ENCODE data around the gene OR10G3. TPM values are rescaled to one million over a fixed set of nuclear protein-coding genes. Genes with fewer than 3 reads are reported as not detected.
A peak's percentile ranks its signal among the peaks of the same experiment; 100 is the strongest.

The OR10G3 gene
- total and polyA plus RNA-seq, 2 of the 13 experiments (the other 11 are each of a cell fraction or from before 2014, with no cell fraction given), result not detected

GRCh38 chr14:21525962-21526671 lies 53.8 kb downstream of the OR10G3 start, which contains the start of gene SALL2 (continued):
- TF ChIP-seq, protein P1, sequence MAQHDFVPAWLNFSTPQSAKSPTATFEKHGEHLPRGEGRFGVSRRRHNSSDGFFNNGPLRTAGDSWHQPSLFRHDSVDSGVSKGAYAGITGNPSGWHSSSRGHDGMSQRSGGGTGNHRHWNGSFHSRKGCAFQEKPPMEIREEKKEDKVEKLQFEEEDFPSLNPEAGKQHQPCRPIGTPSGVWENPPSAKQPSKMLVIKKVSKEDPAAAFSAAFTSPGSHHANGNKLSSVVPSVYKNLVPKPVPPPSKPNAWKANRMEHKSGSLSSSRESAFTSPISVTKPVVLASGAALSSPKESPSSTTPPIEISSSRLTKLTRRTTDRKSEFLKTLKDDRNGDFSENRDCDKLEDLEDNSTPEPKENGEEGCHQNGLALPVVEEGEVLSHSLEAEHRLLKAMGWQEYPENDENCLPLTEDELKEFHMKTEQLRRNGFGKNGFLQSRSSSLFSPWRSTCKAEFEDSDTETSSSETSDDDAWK (CRISPR knock-in tag; IDR thresholded peaks at IDR 0.05), result no peak
- TF ChIP-seq TGIF2 (CRISPR knock-in tag; IDR thresholded peaks at IDR 0.05), result no peak
- no peak for TF ChIP-seq NR3C1 (CRISPR knock-in tag; IDR thresholded peaks at IDR 0.05)
- TF ChIP-seq, protein P2, sequence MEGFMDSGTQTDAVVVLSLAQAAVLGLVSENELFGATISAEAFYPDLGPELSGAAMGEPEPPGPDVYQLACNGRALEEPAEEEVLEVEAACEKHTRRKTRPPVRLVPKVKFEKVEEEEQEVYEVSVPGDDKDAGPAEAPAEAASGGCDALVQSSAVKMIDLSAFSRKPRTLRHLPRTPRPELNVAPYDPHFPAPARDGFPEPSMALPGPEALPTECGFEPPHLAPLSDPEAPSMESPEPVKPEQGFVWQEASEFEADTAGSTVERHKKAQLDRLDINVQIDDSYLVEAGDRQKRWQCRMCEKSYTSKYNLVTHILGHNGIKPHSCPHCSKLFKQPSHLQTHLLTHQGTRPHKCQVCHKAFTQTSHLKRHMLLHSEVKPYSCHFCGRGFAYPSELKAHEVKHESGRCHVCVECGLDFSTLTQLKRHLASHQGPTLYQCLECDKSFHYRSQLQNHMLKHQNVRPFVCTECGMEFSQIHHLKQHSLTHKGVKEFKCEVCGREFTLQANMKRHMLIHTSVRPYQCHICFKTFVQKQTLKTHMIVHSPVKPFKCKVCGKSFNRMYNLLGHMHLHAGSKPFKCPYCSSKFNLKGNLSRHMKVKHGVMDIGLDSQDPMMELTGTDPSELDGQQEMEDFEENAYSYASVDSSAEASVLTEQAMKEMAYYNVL (CRISPR knock-in tag; IDR thresholded peaks at IDR 0.05; ENCODE audit: borderline replicate concordance), result peak; percentile 37; the same call in 1 of the 2 replicates
- no peak; the same call in 1 of the 2 replicates for TF ChIP-seq ZNF430 (CRISPR knock-in tag; IDR thresholded peaks at IDR 0.05)
- no peak for TF ChIP-seq MTF1 (CRISPR knock-in tag; IDR thresholded peaks at IDR 0.05)
- no peak for TF ChIP-seq ZNF510 (CRISPR knock-in tag; IDR thresholded peaks at IDR 0.05; ENCODE audit: low read depth)
- TF ChIP-seq ZNF280D (CRISPR knock-in tag; IDR thresholded peaks at IDR 0.05), result no peak
- TF ChIP-seq ARHGAP35 (CRISPR knock-in tag; IDR thresholded peaks at IDR 0.05; ENCODE audit: borderline replicate concordance), result no peak
- TF ChIP-seq NFIC (IDR thresholded peaks at IDR 0.05; ENCODE audit: low read length), result no peak
- TF ChIP-seq ZFP91 (CRISPR knock-in tag; IDR thresholded peaks at IDR 0.05; ENCODE audit: borderline replicate concordance), result peak; percentile 47; the same call in 1 of the 2 replicates
- TF ChIP-seq ZNF556 (CRISPR knock-in tag; IDR thresholded peaks at IDR 0.05; ENCODE audit: borderline replicate concordance), result no peak
- no peak for TF ChIP-seq ZBTB7A (CRISPR knock-in tag; IDR thresholded peaks at IDR 0.05)
- TF ChIP-seq ZNF207 (IDR thresholded peaks at IDR 0.05; ENCODE audit: borderline replicate concordance), result no peak
- TF ChIP-seq KDM2A (CRISPR knock-in tag; IDR thresholded peaks at IDR 0.05; ENCODE audit: borderline replicate concordance, low read depth), result no peak
- peak; percentile 73; the same call in 1 of the 2 replicates for TF ChIP-seq REL (CRISPR knock-in tag; conservative IDR thresholded peaks at IDR 0.05)
- TF ChIP-seq ZNF317 (CRISPR knock-in tag; IDR thresholded peaks at IDR 0.05), result no peak
- 0 out of 2 replicates have a peak, but pooled peaks have one; percentile 17 for TF ChIP-seq ZNF772 (CRISPR knock-in tag; IDR thresholded peaks at IDR 0.05)
- TF ChIP-seq SPEN (CRISPR knock-in tag; IDR thresholded peaks at IDR 0.05; ENCODE audit: low read depth), result peak; percentile 16; the same call in 1 of the 2 replicates

Measured in HepG2 (cell line).